GM10847 (cell line): ENCODE measurements around the gene KLHDC9.

Source experiments
- POLR2A ChIP-seq: IDR thresholded peaks from 2 replicates; pipeline ENCODE4 v1.6.1; 2011; ENCODE audit not compliant: insufficient read length; ENCODE audit errors: extremely low read depth

KLHDC9 gene

GRCh38 chr1:161072751-161073449 lies 25.3 kb upstream of the KLHDC9 start:
- TF ChIP-seq POLR2A = no peak

- TF ChIP-seq POLR2A = no peak
These were observed 24.6 kb upstream of the KLHDC9 start for GRCh38 chr1:161073474-161074121.

DNA sequence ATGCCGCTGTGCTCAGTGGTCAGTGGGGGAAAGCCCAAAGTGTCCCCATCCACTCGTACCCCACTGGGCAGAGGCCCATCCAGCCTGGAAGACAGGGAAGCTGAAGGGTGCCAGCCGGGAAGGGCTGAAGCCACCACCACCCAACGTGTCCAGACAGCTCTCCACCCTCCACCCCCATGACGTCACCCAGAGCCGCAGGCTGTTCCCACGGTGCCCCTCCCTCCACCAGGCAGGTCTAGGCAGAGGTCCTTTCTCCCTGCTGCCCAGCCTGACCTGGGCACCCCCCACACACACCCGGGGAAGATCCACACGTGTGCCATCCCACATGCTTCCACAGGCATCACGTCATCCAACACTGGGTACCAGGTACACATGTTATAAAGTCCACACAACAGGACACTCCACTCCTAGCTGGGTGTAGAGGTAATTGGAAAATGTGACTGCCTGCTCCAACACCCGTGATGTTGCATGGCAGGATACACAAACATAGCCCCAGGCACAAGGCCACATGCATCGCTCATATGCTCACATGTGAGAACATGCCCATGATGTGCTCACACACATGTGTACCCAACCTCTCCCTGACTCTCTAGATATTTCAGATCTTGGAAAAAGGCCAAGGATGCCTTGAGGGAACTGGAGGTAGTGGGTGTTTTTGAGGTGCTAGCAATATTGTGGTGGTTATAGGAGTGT lies 23.3 kb upstream of the KLHDC9 start:
- no peak for TF ChIP-seq POLR2A

- TF ChIP-seq POLR2A = no peak
These were observed 21.8 kb upstream of the KLHDC9 start for GRCh38 chr1:161076410-161076809.

- no peak for TF ChIP-seq POLR2A
These were observed 20.7 kb upstream of the KLHDC9 start for GRCh38 chr1:161077426-161077825.

DNA sequence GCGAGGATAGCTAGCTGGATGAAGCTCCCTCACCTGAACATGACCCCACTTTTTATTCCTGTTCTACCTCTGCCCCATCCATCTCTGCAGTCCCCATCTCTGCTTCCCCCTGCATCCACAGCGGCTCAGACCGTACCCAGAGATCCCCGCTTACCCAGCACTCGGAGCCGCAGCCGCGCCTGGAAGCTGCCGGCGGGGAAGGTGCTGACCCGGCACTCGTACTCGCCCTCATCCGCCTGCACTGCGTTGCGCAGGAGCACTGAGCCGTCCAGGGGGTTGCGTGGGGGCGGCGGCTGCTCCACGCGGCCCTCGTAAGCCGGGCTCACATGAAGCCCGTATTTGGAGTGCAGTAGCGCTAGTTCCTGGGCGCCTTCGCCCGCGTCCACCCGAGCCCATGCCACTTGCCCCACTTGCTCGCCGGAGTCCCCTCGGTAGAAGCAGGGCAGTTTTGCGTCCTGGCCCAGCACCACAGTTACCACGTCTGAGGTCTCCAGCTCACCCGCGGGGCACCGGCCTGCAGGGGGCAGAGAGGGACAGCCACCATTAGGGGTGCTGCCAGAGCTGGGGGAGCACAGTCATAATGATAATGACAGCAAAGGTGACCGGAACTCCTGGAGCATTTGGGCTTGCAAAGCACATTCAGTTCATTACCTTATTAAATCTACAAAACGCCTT lies 18.6 kb upstream of the KLHDC9 start:
- no peak for TF ChIP-seq POLR2A

DNA sequence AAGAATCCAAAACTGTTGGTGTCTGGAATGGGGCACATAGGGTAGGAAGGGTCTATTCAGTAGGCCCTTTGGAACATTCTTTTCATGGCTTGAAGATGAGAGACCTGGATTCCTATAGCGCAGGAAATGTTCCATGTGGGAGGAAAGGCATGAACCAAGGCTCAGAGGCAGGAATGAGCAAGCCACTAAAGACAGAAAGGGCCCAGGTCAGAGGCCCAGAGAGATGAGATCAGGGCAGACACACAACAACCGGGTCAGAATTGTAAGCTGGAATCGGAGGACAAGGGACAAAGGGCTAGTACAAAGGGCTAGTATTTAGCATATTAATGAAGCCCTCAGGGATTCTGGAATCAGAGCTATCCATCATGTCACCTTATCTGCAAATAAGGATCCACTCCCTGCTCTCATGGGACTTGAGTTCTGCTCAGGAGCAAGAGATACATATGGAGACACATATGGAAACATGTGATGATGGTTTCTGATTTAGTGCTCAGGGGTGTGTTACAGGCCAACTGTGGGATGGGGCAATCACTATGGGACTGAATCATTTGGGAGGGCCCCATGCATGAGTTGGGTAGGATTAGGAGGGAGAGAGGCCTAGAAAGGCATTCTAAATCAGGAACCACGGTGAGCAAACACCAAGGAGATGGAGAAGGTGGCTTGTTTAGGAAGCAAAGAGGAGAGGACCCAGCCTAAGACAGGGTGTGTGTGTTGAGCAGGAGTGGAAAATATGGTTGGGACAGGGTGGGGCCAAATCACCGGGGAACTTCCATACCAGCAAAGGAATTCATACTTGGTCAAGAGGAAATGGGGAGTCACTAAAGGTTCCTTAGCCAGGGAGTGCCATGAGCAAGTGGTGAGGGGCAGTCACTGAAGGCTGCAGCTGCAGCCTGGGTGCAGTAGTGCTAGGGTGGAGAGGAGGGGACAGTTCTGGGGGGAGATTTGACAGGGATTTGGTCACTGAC lies 17.4 kb upstream of the KLHDC9 start:
- no peak for TF ChIP-seq POLR2A

- no peak for TF ChIP-seq POLR2A
These were observed 16.6 kb upstream of the KLHDC9 start for GRCh38 chr1:161081519-161081918.

DNA sequence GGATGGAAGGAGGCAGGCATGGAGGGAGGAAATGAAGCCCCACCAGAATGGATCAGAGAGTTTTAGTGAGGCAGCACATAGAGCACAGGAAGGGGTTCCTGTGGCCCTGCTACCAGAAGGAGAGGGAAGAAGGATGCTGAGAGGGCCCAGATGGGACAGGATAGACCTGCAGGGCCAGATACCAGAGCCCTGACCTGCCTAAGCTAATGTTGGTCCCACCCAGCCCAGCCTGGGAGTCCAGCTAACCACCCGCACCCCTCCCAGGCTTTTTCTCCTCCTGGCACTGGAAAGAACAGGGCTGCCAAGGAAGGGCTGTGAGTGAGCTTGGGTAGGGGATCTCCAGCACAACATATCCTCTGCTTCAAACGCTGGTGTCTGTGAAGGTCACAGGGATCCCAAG lies 15.7 kb upstream of the KLHDC9 start:
- TF ChIP-seq POLR2A = no peak

GRCh38 chr1:161082996-161083747 lies 15.0 kb upstream of the KLHDC9 start:
- no peak for TF ChIP-seq POLR2A

DNA sequence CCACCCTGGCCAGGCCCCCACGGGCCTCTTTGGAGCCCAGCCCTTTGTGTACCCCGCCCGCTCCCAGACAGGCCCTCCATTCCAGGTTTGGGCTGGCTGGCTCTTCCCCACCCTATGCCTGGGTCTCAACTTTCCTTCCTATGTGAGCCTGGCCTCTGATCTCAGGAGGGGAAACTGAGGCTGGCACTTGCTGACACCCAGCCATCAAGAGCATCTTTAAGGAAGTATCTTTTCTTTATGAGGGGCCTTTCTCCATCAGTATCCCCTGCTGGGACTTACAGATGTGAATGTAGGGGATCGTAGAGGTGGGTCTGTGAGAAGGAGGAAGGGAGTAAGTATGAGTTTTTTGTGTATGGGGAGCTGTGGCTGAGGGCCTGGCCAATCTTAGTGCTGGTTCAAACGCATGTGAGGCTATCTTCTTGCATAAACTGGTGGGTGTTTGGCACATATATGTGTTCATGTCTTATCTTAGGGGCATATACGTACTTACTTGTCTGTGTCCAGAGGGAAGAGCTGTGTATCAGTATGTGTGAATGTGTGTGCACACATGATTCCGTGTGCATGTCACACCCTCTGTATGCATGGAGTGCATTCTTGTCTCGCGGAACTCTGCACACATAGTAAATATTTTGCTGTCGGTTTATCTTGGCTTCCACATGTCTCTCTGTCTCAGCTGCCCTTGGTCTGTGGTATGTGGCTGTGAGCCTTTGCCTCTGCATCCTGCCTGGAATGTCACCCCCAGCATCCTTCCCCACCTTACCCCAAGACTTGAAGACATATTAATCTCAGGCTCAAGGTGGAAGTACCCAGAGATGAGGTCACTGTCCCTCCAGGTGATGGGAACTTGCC lies 14.2 kb upstream of the KLHDC9 start:
- TF ChIP-seq POLR2A = no peak

DNA sequence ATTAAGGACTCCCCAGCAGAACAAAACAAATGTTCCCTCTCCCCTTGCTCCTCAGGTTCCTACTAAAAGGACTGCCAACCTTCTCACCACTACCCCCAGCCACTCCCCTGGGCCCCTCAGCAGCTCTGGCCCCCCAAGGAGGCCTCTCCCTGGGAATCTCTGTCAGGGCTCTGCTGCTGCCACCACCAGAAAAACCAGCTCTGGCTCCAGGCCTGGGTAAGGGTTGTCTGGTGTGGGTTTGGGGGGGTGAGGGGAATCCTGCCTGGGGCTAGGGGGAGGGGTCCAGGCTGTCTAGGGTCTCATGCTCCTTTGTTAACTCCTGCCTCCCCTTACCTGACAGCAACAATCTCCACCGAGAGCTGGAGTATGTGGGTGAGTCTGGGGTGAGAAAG lies 13.6 kb upstream of the KLHDC9 start:
- TF ChIP-seq POLR2A = no peak

GRCh38 chr1:161085165-161085564 lies 13.0 kb upstream of the KLHDC9 start:
- TF ChIP-seq POLR2A = no peak

DNA sequence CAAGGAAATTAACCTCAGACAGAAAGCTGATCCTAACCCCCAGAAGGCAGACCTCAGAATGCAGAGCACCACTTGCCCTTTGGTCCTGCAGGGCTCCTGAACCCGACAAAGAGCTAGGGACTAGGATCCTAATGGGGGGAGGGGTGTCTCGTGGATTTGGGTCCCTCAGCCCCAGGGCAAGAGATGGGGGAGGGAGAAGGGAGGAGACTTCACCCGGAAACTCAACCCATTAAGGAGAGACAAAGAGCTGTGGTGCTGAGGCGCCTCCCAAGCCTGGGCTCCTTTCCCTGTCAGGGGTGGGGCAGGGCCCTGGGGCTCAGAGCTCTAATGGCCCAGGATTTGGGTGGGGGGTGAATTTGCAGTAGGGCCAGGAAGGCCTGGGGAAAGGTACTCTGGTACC lies 11.7 kb upstream of the KLHDC9 start:
- TF ChIP-seq POLR2A = no peak
